Body of pancreas (tissue), 4 donors: ENCODE data around the gene NTRK2. TPM values are rescaled to one million over a fixed set of nuclear protein-coding genes. Genes with fewer than 3 reads are reported as not detected.

Source experiments
- ATAC-seq: fragments of 150-250 bp; one replicate; pipeline ENCODE4 v1.9.1; 2016
- DNase-seq, 4 donors: peaks; one replicate each; pipeline ENCODE4 v3.0.0-alpha.2; 2019
- H3K27ac ChIP-seq, 4 donors: fragments of 200-600 bp; sonication (generic); 1 replicate in 3 of 4; 2 replicates in 1 of 4; pipeline versions ENCODE4 v1.5.1 to v1.6.1; 2016 to 2019; ENCODE audit warnings: mild to moderate bottlenecking in 1 of 4, mixed read lengths in 1 of 4, moderate library complexity in 1 of 4
- H3K27me3 ChIP-seq, 2 donors: fragments of 200-600 bp; sonication (generic); one replicate each; pipeline ENCODE4 v1.6.0; 2016; ENCODE audit warnings: mild to moderate bottlenecking in 1 of 2
- H3K36me3 ChIP-seq, 2 donors: fragments of 200-600 bp; sonication (generic); replicated peaks in 1 of 2; 2 replicates each; pipeline ENCODE4 v1.5.1; 2016; ENCODE audit warnings: low read depth in 2 of 2; ENCODE audit not compliant: insufficient read depth in 1 of 2
- H3K4me1 ChIP-seq: fragments of 200-600 bp; sonication (generic); one replicate; pipeline ENCODE4 v1.6.0; 2016
- H3K4me3 ChIP-seq, 2 donors: fragments of 200-600 bp; sonication (generic); 1 replicate in 1 of 2; 2 replicates in 1 of 2; pipeline ENCODE4 v1.5.1; 2016 to 2019
- H3K9me3 ChIP-seq, 3 donors: fragments of 200-600 bp; sonication (generic); 1 replicate in 2 of 3; 2 replicates in 1 of 3; pipeline ENCODE4 v1.5.1; 2016
- CTCF ChIP-seq, 7 experiments: fragments of 450-650 bp in 4 of 7; fragments of 200-600 bp in 3 of 7; sonication (generic) in 3 of 7; IDR thresholded peaks; one replicate each; pipeline ENCODE4 v1.5.1; 2016 to 2019; ENCODE audit warnings: antibody characterized with exemption in 7 of 7
- POLR2A ChIP-seq, 3 donors: fragments of 450-650 bp; IDR thresholded peaks; one replicate each; pipeline ENCODE4 v1.6.1; 2016; ENCODE audit warnings: antibody characterized with exemption in 3 of 3, mild to moderate bottlenecking in 2 of 3
- WGBS, 2 donors: methylation state at CpG; one replicate each; pipeline ENCODE4 v1.1.5; 2017; 5-methylcytosine and 5-hydroxymethylcytosine counted together
- intact Hi-C: fragments of 100-400 bp; cut with DNase I; formaldehyde crosslinking; loops from one replicate; pipeline ENCODE4 v1.15.1; 2023
- total RNA-seq, 2 donors: library from RNA; depleted of rRNA; stranded (reverse); fragments of >200 nt; gene quantifications; one replicate each; pipeline ENCODE4 v1.1.0, GENCODE V29; 2016

Gene NTRK2
- total RNA-seq, 2 donors from 2014 or later: 20.5 to 37.9 TPM

- ATAC-seq (no peak), DNase-seq (no peak)
- H3K4me1 ChIP-seq: no peaks in the 10 kb centered on the region
- no peak overlapping the region for H3K4me3 ChIP-seq
- H3K27ac ChIP-seq: no peak overlapping the region
- H3K36me3 ChIP-seq: no peaks in the 10 kb centered on the region
- H3K27me3 ChIP-seq: no peaks in the 10 kb centered on the region
- no peaks in the 10 kb centered on the region for H3K9me3 ChIP-seq
- TF ChIP-seq POLR2A (IDR thresholded peaks at IDR 0.05): no peak
- TF ChIP-seq CTCF (IDR thresholded peaks at IDR 0.05): no peak
- WGBS, 2 donors: 86 to 100% methylated on average over 1 of the region's 1 CpG
- intact Hi-C loops: no loop called here
These were observed 338.2 kb downstream of the NTRK2 start for GRCh38 chr9:85007748-85008147.

- 68 to 74% methylated on average over 3 of the region's 3 CpGs for WGBS, 2 donors
- H3K36me3 ChIP-seq: no peaks in the 10 kb centered on the region
- no peak overlapping the region for H3K4me3 ChIP-seq
- H3K27me3 ChIP-seq: no peaks in the 10 kb centered on the region
- ATAC-seq (no peak), DNase-seq (no peak)
- no peaks in the 10 kb centered on the region for H3K4me1 ChIP-seq
- intact Hi-C loops: no loop called here
- TF ChIP-seq POLR2A (IDR thresholded peaks at IDR 0.05) (no peak), CTCF (IDR thresholded peaks at IDR 0.05) (no peak)
- no peak overlapping the region for H3K27ac ChIP-seq
- no peaks in the 10 kb centered on the region for H3K9me3 ChIP-seq
These were observed 338.7 kb downstream of the NTRK2 start for GRCh38 chr9:85008215-85008614.

- H3K27ac ChIP-seq: no peak overlapping the region
- no peak for DNase-seq
- no peaks in the 10 kb centered on the region for H3K9me3 ChIP-seq
- no peaks in the 10 kb centered on the region for H3K27me3 ChIP-seq
- TF ChIP-seq CTCF (IDR thresholded peaks at IDR 0.05) (no peak), POLR2A (IDR thresholded peaks at IDR 0.05) (no peak)
- ATAC-seq: no peak
- intact Hi-C loops: no loop called here
- WGBS, 2 donors: 91% methylated on average over 1 of the region's 1 CpG
- no peak overlapping the region for H3K4me3 ChIP-seq
- H3K36me3 ChIP-seq: no peaks in the 10 kb centered on the region
- H3K4me1 ChIP-seq: no peaks in the 10 kb centered on the region
These were observed 339.7 kb downstream of the NTRK2 start for GRCh38 chr9:85009251-85009650.

- Histone ChIP-seq H3K4me3 (no peak overlapping the region), H3K27me3 (no peaks in the 10 kb centered on the region), H3K27ac (no peak overlapping the region), H3K36me3 (no peaks in the 10 kb centered on the region), H3K4me1 (peaks cover 4% of the 10 kb centered on the region), H3K9me3 (no peaks in the 10 kb centered on the region)
- ATAC-seq (peak; percentile 45), DNase-seq (no peak)
- TF ChIP-seq CTCF (IDR thresholded peaks at IDR 0.05): no peak
- TF ChIP-seq POLR2A (IDR thresholded peaks at IDR 0.05): no peak
- intact Hi-C loops: no loop called here
- 90 to 95% methylated on average over 1 of the region's 1 CpG for WGBS, 2 donors
These were observed 344.2 kb downstream of the NTRK2 start for GRCh38 chr9:85013703-85014102.

- Histone ChIP-seq H3K36me3 (no peaks in the 10 kb centered on the region), H3K9me3 (no peaks in the 10 kb centered on the region), H3K4me1 (peaks cover 4% of the 10 kb centered on the region), H3K27ac (no peak overlapping the region), H3K4me3 (no peak overlapping the region), H3K27me3 (no peaks in the 10 kb centered on the region)
- ATAC-seq (no peak), DNase-seq (no peak)
- intact Hi-C loops: no loop called here
- TF ChIP-seq POLR2A (IDR thresholded peaks at IDR 0.05) (no peak), CTCF (IDR thresholded peaks at IDR 0.05) (no peak)
- 48 to 75% methylated on average over 7 of the region's 7 CpGs for WGBS, 2 donors
These were observed 344.8 kb downstream of the NTRK2 start for GRCh38 chr9:85014292-85014691.
